H9 (cell line): ENCODE measurements around the gene DPP8. TPM values are rescaled to one million over a fixed set of nuclear protein-coding genes. Genes with fewer than 3 reads are reported as not detected.
"Not testable (repeated sequence)": the region's sequence is repeated elsewhere in the genome, so short reads cannot be mapped to it uniquely, and the experiment has no call there.

Experiments
- DNase-seq: peaks from one replicate; pipeline ENCODE4 v3.0.0-alpha.2; 2017
- H2AFZ ChIP-seq: one replicate; pipeline ENCODE4 v1.6.1; 2013; ENCODE audit warnings: mild to moderate bottlenecking, low read length, control low read depth, moderate library complexity
- H2AK5ac ChIP-seq: 2 replicates; pipeline ENCODE4 v1.6.1; 2013; ENCODE audit warnings: low read length, control low read depth, mixed read lengths; ENCODE audit not compliant: insufficient read length
- H2BK120ac ChIP-seq: one replicate; pipeline ENCODE4 v1.6.1; 2013; ENCODE audit warnings: low read depth, mild to moderate bottlenecking, low read length, control low read depth, inconsistent platforms; ENCODE audit not compliant: poor library complexity, severe bottlenecking
- H2BK12ac ChIP-seq: 2 replicates; pipeline ENCODE4 v1.6.1; 2013; ENCODE audit warnings: low read length, control low read depth, mixed read lengths, low read depth; ENCODE audit not compliant: insufficient read length
- H2BK15ac ChIP-seq: 2 replicates; pipeline ENCODE4 v1.6.1; 2013; ENCODE audit warnings: low read depth, low read length, control low read depth
- H2BK20ac ChIP-seq: one replicate; pipeline ENCODE4 v1.6.1; 2013; ENCODE audit warnings: low read depth, mild to moderate bottlenecking, low read length, control low read depth, inconsistent platforms; ENCODE audit not compliant: poor library complexity, severe bottlenecking
- H2BK5ac ChIP-seq: 2 replicates; pipeline ENCODE4 v1.6.1; 2013; ENCODE audit warnings: low read length, control low read depth, mixed read lengths; ENCODE audit not compliant: insufficient read length
- H3K14ac ChIP-seq: 2 replicates; pipeline ENCODE4 v1.6.1; 2013; ENCODE audit warnings: low read length, control low read depth; ENCODE audit not compliant: insufficient read depth
- H3K18ac ChIP-seq: 2 replicates; pipeline ENCODE4 v1.6.1; 2013; ENCODE audit warnings: low read depth, mild to moderate bottlenecking, mixed read lengths, low read length, control low read depth; ENCODE audit not compliant: insufficient read length
- H3K23ac ChIP-seq: 2 replicates; pipeline ENCODE4 v1.6.1; 2013; ENCODE audit warnings: low read length, control low read depth, mixed read lengths, low read depth; ENCODE audit not compliant: insufficient read length
- H3K23me2 ChIP-seq: 2 replicates; pipeline ENCODE4 v1.6.1; 2013; ENCODE audit warnings: low read depth, mild to moderate bottlenecking, mixed read lengths, low read length, control low read depth; ENCODE audit not compliant: insufficient read length, poor library complexity, severe bottlenecking
- H3K27ac ChIP-seq: 2 replicates; pipeline ENCODE4 v1.5.1; 2013; ENCODE audit warnings: low read length, control low read depth, mixed read lengths, low read depth; ENCODE audit not compliant: insufficient read length
- H3K27me3 ChIP-seq: 2 replicates; pipeline ENCODE4 v1.6.1; 2013; ENCODE audit warnings: low read length, control low read depth, inconsistent platforms; ENCODE audit not compliant: insufficient read depth
- H3K4ac ChIP-seq: 2 replicates; pipeline ENCODE4 v1.6.1; 2013; ENCODE audit warnings: low read depth, mild to moderate bottlenecking, control low read depth, inconsistent platforms, low read length, moderate library complexity
- H3K4me1 ChIP-seq: 2 replicates; pipeline ENCODE4 v1.6.1; 2013; ENCODE audit warnings: low read length, control low read depth, inconsistent platforms; ENCODE audit not compliant: insufficient read depth
- H3K4me2 ChIP-seq: 2 replicates; pipeline ENCODE4 v1.6.1; 2013; ENCODE audit warnings: low read length, control low read depth, mixed read lengths; ENCODE audit not compliant: insufficient read length, insufficient read depth
- H3K56ac ChIP-seq: 2 replicates; pipeline ENCODE4 v1.6.1; 2013; ENCODE audit warnings: low read depth, mild to moderate bottlenecking, mixed read lengths, low read length, control low read depth; ENCODE audit not compliant: insufficient read length
- H3K79me1 ChIP-seq: 2 replicates; pipeline ENCODE4 v1.6.1; 2013; ENCODE audit warnings: low read depth, mild to moderate bottlenecking, moderate library complexity, low read length, control low read depth, inconsistent platforms; ENCODE audit not compliant: insufficient read depth, poor library complexity, severe bottlenecking
- H3K79me2 ChIP-seq: 2 replicates; pipeline ENCODE4 v1.6.1; 2013; ENCODE audit warnings: low read length, control low read depth, inconsistent platforms; ENCODE audit not compliant: insufficient read depth
- H3K9ac ChIP-seq: 2 replicates; pipeline ENCODE4 v1.6.1; 2013; ENCODE audit warnings: low read length, control low read depth, mixed read lengths; ENCODE audit not compliant: insufficient read length; ENCODE audit errors: extremely low read depth
- H3K9me3 ChIP-seq: one replicate; pipeline ENCODE4 v1.6.1; 2013; ENCODE audit warnings: low read depth, low read length, inconsistent platforms; ENCODE audit not compliant: control insufficient read depth
- H3T11ph ChIP-seq: one replicate; pipeline ENCODE4 v1.6.1; 2013; ENCODE audit warnings: mild to moderate bottlenecking, low read length, control low read depth, inconsistent platforms
- H4K20me1 ChIP-seq: one replicate; pipeline ENCODE4 v1.6.1; 2013; ENCODE audit not compliant: control insufficient read depth, insufficient read length, insufficient read depth
- H4K5ac ChIP-seq: 2 replicates; pipeline ENCODE4 v1.6.1; 2013; ENCODE audit warnings: low read depth, mild to moderate bottlenecking, mixed read lengths, low read length, control low read depth; ENCODE audit not compliant: insufficient read length
- H4K8ac ChIP-seq: replicated peaks from 2 replicates; pipeline ENCODE4 v1.6.1; 2013; ENCODE audit warnings: low read length, control low read depth, mixed read lengths, low read depth; ENCODE audit not compliant: insufficient read length
- H4K91ac ChIP-seq: 2 replicates; pipeline ENCODE4 v1.6.1; 2013; ENCODE audit warnings: low read depth, mild to moderate bottlenecking, moderate library complexity, mixed read lengths, low read length, control low read depth; ENCODE audit not compliant: insufficient read length
- H3K27ac Mint-ChIP-seq, 3 experiments: 2 replicates in 2 of 3; 3 replicates in 1 of 3; pipeline ENCODE4 v1.8.0; 2020 to 2021; ENCODE audit warnings: mixed read lengths in 3 of 3, mild to moderate bottlenecking in 1 of 3, moderate library complexity in 1 of 3
- H3K27me3 Mint-ChIP-seq: 2 replicates; pipeline ENCODE4 v1.8.0; 2021; ENCODE audit warnings: low read depth, mild to moderate bottlenecking, moderate library complexity, mixed read lengths
- H3K36me3 Mint-ChIP-seq, 3 experiments: 2 replicates in 2 of 3; 3 replicates in 1 of 3; pipeline ENCODE4 v1.8.0; 2020 to 2021; ENCODE audit warnings: low read depth in 3 of 3, mixed read lengths in 3 of 3; ENCODE audit not compliant: insufficient read depth in 1 of 3
- H3K4me1 Mint-ChIP-seq, 2 experiments: 2 replicates each; pipeline ENCODE4 v1.8.0; 2020; ENCODE audit warnings: mixed read lengths in 2 of 2
- H3K4me3 Mint-ChIP-seq, 2 experiments: 2 replicates in 1 of 2; 3 replicates in 1 of 2; pipeline ENCODE4 v1.8.0; 2020 to 2021; ENCODE audit warnings: mild to moderate bottlenecking in 2 of 2, mixed read lengths in 2 of 2, moderate library complexity in 1 of 2
- H3K9me3 Mint-ChIP-seq, 2 experiments: 2 replicates in 1 of 2; 3 replicates in 1 of 2; pipeline ENCODE4 v1.8.0; 2020; ENCODE audit warnings: mild to moderate bottlenecking in 2 of 2, mixed read lengths in 2 of 2, moderate library complexity in 1 of 2
- WGBS: extraction: QIAGEN DNeasy Blood & Tissue Kit; methylation state at CpG from one replicate; pipeline ENCODE4 v1.1.7; 2013; ENCODE audit warnings: missing lambda C conversion rate, low lambda C conversion rate, mixed read lengths; ENCODE audit not compliant: insufficient read length; ENCODE audit errors: extremely low coverage; 5-methylcytosine and 5-hydroxymethylcytosine counted together
- total RNA-seq: library from RNA; stranded (reverse); gene quantifications from 2 replicates; pipeline ENCODE4 v1.2.1, GENCODE V29; 2021
- TF ChIP-seq, protein P1 (sequence below): fragments of 200-600 bp; sonication (generic); conservative IDR thresholded peaks from 3 replicates; pipeline ENCODE4 v1.8.0; 2021; ENCODE audit warnings: antibody characterized with exemption, mild to moderate bottlenecking

Gene DPP8
- total RNA-seq, 1 experiment from 2014 or later, result 26.6 TPM

DNA sequence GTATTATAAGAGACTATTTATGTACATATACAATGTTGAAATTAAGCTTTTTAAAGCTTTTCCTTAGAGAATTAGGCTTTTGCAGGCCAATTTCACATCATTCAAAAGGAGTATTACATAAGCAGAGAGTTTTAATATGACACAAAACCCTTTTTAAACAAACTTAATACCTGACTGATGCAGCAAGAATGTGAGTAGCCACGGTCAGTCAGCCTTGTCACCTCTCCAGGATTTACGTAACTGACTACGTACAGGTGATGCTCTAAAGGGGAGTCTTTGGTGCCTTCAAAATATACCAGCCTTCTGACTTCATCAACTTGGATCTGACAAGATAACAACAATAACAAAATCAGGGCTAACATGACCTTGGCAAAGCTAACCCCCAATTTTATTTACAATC, 50.6 kb downstream of the DPP8 start:
- no peaks in the 10 kb centered on the region for H3K23me2 ChIP-seq
- no peak overlapping the region for H3K18ac ChIP-seq
- no peak overlapping the region for H2AFZ ChIP-seq
- peaks cover 22 to 74% (median 48%) of the 10 kb centered on the region in 3 experiments; a peak in 6 of 7 replicates for H3K36me3 Mint-ChIP-seq
- no peak overlapping the region for H3T11ph ChIP-seq
- H3K4me1 ChIP-seq, result no peaks in the 10 kb centered on the region
- H3K9me3 ChIP-seq, result no peaks in the 10 kb centered on the region
- no peak overlapping the region for H3K4ac ChIP-seq
- no peak overlapping the region for H4K8ac ChIP-seq
- no peak for DNase-seq
- H3K27ac ChIP-seq, result no peak overlapping the region
- H2AK5ac ChIP-seq, result no peak overlapping the region
- H3K4me1 Mint-ChIP-seq, result no peaks in the 10 kb centered on the region
- no peak overlapping the region for H3K27ac Mint-ChIP-seq
- TF ChIP-seq, protein P1, sequence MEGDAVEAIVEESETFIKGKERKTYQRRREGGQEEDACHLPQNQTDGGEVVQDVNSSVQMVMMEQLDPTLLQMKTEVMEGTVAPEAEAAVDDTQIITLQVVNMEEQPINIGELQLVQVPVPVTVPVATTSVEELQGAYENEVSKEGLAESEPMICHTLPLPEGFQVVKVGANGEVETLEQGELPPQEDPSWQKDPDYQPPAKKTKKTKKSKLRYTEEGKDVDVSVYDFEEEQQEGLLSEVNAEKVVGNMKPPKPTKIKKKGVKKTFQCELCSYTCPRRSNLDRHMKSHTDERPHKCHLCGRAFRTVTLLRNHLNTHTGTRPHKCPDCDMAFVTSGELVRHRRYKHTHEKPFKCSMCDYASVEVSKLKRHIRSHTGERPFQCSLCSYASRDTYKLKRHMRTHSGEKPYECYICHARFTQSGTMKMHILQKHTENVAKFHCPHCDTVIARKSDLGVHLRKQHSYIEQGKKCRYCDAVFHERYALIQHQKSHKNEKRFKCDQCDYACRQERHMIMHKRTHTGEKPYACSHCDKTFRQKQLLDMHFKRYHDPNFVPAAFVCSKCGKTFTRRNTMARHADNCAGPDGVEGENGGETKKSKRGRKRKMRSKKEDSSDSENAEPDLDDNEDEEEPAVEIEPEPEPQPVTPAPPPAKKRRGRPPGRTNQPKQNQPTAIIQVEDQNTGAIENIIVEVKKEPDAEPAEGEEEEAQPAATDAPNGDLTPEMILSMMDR, result no peak
- no peak overlapping the region for H2BK12ac ChIP-seq
- H3K79me2 ChIP-seq, result no peaks in the 10 kb centered on the region
- no CpG with 5 or more reads among the region's 3 CpGs for WGBS
- H3K79me1 ChIP-seq, result no peaks in the 10 kb centered on the region
- H4K20me1 ChIP-seq, result no peaks in the 10 kb centered on the region
- no peak overlapping the region for H3K4me2 ChIP-seq
- H2BK20ac ChIP-seq, result no peak overlapping the region
- H2BK120ac ChIP-seq, result no peak overlapping the region
- H3K14ac ChIP-seq, result no peak overlapping the region
- H4K5ac ChIP-seq, result no peak overlapping the region
- no peak overlapping the region for H3K56ac ChIP-seq
- no peak overlapping the region for H3K9ac ChIP-seq
- no peaks in the 10 kb centered on the region for H3K9me3 Mint-ChIP-seq
- no peak overlapping the region for H2BK5ac ChIP-seq
- H3K23ac ChIP-seq, result no peak overlapping the region
- H3K27me3 Mint-ChIP-seq, result no peaks in the 10 kb centered on the region
- no peak overlapping the region for H4K91ac ChIP-seq
- no peaks in the 10 kb centered on the region for H3K27me3 ChIP-seq
- H2BK15ac ChIP-seq, result no peak overlapping the region
- no peak overlapping the region for H3K4me3 Mint-ChIP-seq

DNA sequence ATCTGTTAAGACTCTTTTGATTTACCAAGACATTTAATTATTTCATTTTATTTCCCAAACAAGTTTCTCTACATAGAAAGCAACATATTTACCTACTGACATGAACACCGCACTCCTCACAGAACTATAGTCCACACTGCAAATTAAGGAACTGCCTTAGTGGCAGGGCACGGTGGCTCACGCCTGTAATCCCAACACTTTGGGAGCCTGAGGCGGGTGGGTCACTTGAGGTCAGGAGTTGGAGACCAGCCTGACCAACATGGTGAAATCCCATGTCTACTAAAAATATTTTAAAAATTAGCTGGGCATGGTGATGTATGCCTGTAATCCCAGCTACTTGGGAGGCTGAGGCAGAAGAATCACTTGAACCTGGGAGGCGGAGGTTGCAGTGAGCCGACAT, 54.4 kb downstream of the DPP8 start:
- H3K27me3 Mint-ChIP-seq, H3K18ac ChIP-seq, H3K4me1 Mint-ChIP-seq, H3T11ph ChIP-seq, H3K27me3 ChIP-seq, H3K14ac ChIP-seq, H4K8ac ChIP-seq, H2AK5ac ChIP-seq, H2BK20ac ChIP-seq, H3K9me3 Mint-ChIP-seq, H3K23me2 ChIP-seq, H3K9ac ChIP-seq, H3K79me2 ChIP-seq, H3K9me3 ChIP-seq, H3K27ac Mint-ChIP-seq, H2BK120ac ChIP-seq, H2AFZ ChIP-seq, DNase-seq, H3K79me1 ChIP-seq, H3K27ac ChIP-seq, H3K56ac ChIP-seq, H3K4me3 Mint-ChIP-seq, H3K4me2 ChIP-seq, H4K91ac ChIP-seq, H2BK15ac ChIP-seq, H3K4me1 ChIP-seq, H2BK12ac ChIP-seq, H4K5ac ChIP-seq, H2BK5ac ChIP-seq, H3K23ac ChIP-seq, H4K20me1 ChIP-seq, H3K4ac ChIP-seq: not testable (repeated sequence)
- peaks cover 16 to 76% (median 60%) of the 10 kb centered on the region in 3 experiments; a peak in 6 of 7 replicates for H3K36me3 Mint-ChIP-seq
- no CpG with 5 or more reads among the region's 6 CpGs for WGBS
